IMR-90 (cell line): ENCODE results near the gene WARS2. TPM values are rescaled to one million over a fixed set of nuclear protein-coding genes. Genes with fewer than 3 reads are reported as not detected.

Experiments used
- ATAC-seq: fragments of 200-7000 bp; cut with Tn5 transposase; 2 replicates; pipeline ENCODE4 v1.9.1; 2020; ENCODE audit warnings: low read depth, mild to moderate bottlenecking, moderate library complexity
- BruUV-seq: library from RNA; stranded (reverse); fragments of 400-500 nt; replicated peaks from 2 replicates; lab custom pipeline; 2021; lab: Mats Ljungman, UMichigan
- CTCF ChIA-PET: fragments of 300-600 bp; formaldehyde crosslinking; extraction: SDS; loops from one replicate; lab custom pipeline; 2021; ENCODE audit warnings: antibody characterized with exemption; lab: Yijun Ruan, JAX
- POLR2A ChIA-PET: fragments of 300-600 bp; sonication (Branson Sonifier 250); formaldehyde crosslinking; loops from one replicate; lab custom pipeline; 2022; ENCODE audit warnings: antibody characterized with exemption; ENCODE audit not compliant: unreplicated experiment; lab: Charles Lee
- DNase-seq: peaks from one replicate; pipeline ENCODE4 v3.0.0; 2013
- H2AFZ ChIP-seq: replicated peaks from 2 replicates; pipeline ENCODE3; 2013; ENCODE audit warnings: low read length, mild to moderate bottlenecking; ENCODE audit not compliant: poor library complexity
- H2AK5ac ChIP-seq: 2 replicates; pipeline ENCODE4 v1.6.1; 2013; ENCODE audit warnings: low read depth, low read length, inconsistent platforms
- H2AK9ac ChIP-seq: replicated peaks from 2 replicates; pipeline ENCODE3; 2013; ENCODE audit warnings: mild to moderate bottlenecking, low read depth, low read length, moderate library complexity; ENCODE audit not compliant: poor library complexity
- H2BK120ac ChIP-seq: 2 replicates; pipeline ENCODE4 v1.6.1; 2013; ENCODE audit warnings: low read depth, low read length, inconsistent platforms
- H2BK15ac ChIP-seq: 3 replicates; pipeline ENCODE4 v1.6.1; 2013; ENCODE audit warnings: low read depth, low read length, inconsistent platforms
- H2BK20ac ChIP-seq: 2 replicates; pipeline ENCODE4 v1.6.1; 2013; ENCODE audit warnings: low read depth, mild to moderate bottlenecking, inconsistent platforms, low read length, moderate library complexity
- H2BK5ac ChIP-seq: 2 replicates; pipeline ENCODE4 v1.6.1; 2013; ENCODE audit warnings: mild to moderate bottlenecking, low read depth, low read length, inconsistent platforms; ENCODE audit not compliant: poor library complexity, severe bottlenecking
- H3K14ac ChIP-seq: replicated peaks from 2 replicates; pipeline ENCODE4 v1.6.1; 2013; ENCODE audit warnings: low read depth, low read length, inconsistent platforms
- H3K18ac ChIP-seq: 2 replicates; pipeline ENCODE4 v1.6.1; 2013; ENCODE audit warnings: low read depth, low read length, control low read depth
- H3K23ac ChIP-seq: 2 replicates; pipeline ENCODE4 v1.6.1; 2013; ENCODE audit warnings: low read depth, low read length, inconsistent platforms
- H3K27ac ChIP-seq: 2 replicates; pipeline ENCODE4 v1.5.1; 2013; ENCODE audit warnings: mild to moderate bottlenecking, control low read depth, low read length; ENCODE audit not compliant: insufficient read depth
- H3K27me3 ChIP-seq: 2 replicates; pipeline ENCODE4 v1.6.1; 2013; ENCODE audit warnings: low read length; ENCODE audit not compliant: control insufficient read depth, insufficient read depth
- H3K36me3 ChIP-seq: 2 replicates; pipeline ENCODE4 v1.6.1; 2013; ENCODE audit warnings: low read length, mixed read lengths; ENCODE audit not compliant: control insufficient read depth, insufficient read depth
- H3K4ac ChIP-seq: 2 replicates; pipeline ENCODE4 v1.6.1; 2013; ENCODE audit warnings: low read depth, low read length, inconsistent platforms
- H3K4me1 ChIP-seq: 2 replicates; pipeline ENCODE4 v1.6.1; 2013; ENCODE audit warnings: low read length, mixed read lengths; ENCODE audit not compliant: control insufficient read depth, insufficient read depth
- H3K4me2 ChIP-seq: 2 replicates; pipeline ENCODE4 v1.6.1; 2013; ENCODE audit warnings: low read depth, mild to moderate bottlenecking, control low read depth, low read length, moderate library complexity
- H3K4me3 ChIP-seq: 2 replicates; pipeline ENCODE4 v1.5.1; 2013; ENCODE audit warnings: low read depth, mild to moderate bottlenecking, control low read depth, low read length, moderate library complexity; ENCODE audit not compliant: insufficient read depth
- H3K56ac ChIP-seq: 2 replicates; pipeline ENCODE4 v1.6.1; 2013; ENCODE audit warnings: low read length, inconsistent platforms; ENCODE audit not compliant: insufficient read depth; ENCODE audit errors: extremely low read depth
- H3K79me1 ChIP-seq, 2 experiments: 2 replicates each; pipeline ENCODE4 v1.6.1; 2013; ENCODE audit warnings: low read length in 2 of 2, inconsistent platforms in 1 of 2, low read depth in 1 of 2
- H3K9ac ChIP-seq: 2 replicates; pipeline ENCODE4 v1.6.1; 2013; ENCODE audit warnings: low read depth, low read length, control low read depth
- H3K9me1 ChIP-seq: 2 replicates; pipeline ENCODE4 v1.6.1; 2013; ENCODE audit warnings: low read length, inconsistent platforms; ENCODE audit not compliant: insufficient read depth
- H3K9me3 ChIP-seq: 2 replicates; pipeline ENCODE4 v1.6.1; 2013; ENCODE audit warnings: low read length; ENCODE audit not compliant: control insufficient read depth, insufficient read depth
- H4K20me1 ChIP-seq: 2 replicates; pipeline ENCODE4 v1.6.1; 2013; ENCODE audit warnings: low read length, inconsistent platforms; ENCODE audit not compliant: insufficient read depth
- H4K5ac ChIP-seq: 2 replicates; pipeline ENCODE4 v1.6.1; 2013; ENCODE audit warnings: mild to moderate bottlenecking, low read depth, low read length, control low read depth
- H4K8ac ChIP-seq, 2 experiments: 2 replicates each; pipeline ENCODE4 v1.6.1; 2013; ENCODE audit warnings: low read depth in 2 of 2, low read length in 2 of 2, control low read depth in 1 of 2, inconsistent platforms in 1 of 2
- H4K91ac ChIP-seq: 2 replicates; pipeline ENCODE4 v1.6.1; 2013; ENCODE audit warnings: low read depth, low read length, inconsistent platforms; ENCODE audit not compliant: insufficient read depth
- CHD1 ChIP-seq: IDR thresholded peaks from 2 replicates; pipeline ENCODE4 v1.6.1; 2012; ENCODE audit warnings: low read depth, low read length, improper control_type of control experiment
- CTCF ChIP-seq: conservative IDR thresholded peaks from 2 replicates; pipeline ENCODE4 v1.5.1; 2012; ENCODE audit warnings: mild to moderate bottlenecking, low read depth, low read length, improper control_type of control experiment
- ELK1 ChIP-seq: fragments of 150-350 bp; IDR thresholded peaks from 2 replicates; pipeline ENCODE4 v1.6.1; 2016; ENCODE audit warnings: low read depth, mild to moderate bottlenecking, low read length, moderate library complexity, borderline replicate concordance
- FOS ChIP-seq: fragments of 150-350 bp; IDR thresholded peaks from 2 replicates; pipeline ENCODE4 v1.6.1; 2016; ENCODE audit warnings: low read depth, low read length
- MXI1 ChIP-seq: IDR thresholded peaks from 2 replicates; pipeline ENCODE4 v1.6.1; 2012; ENCODE audit warnings: low read depth, mild to moderate bottlenecking, low read length, moderate library complexity, borderline replicate concordance
- NFE2L2 ChIP-seq: fragments of 150-350 bp; IDR thresholded peaks from 2 replicates; pipeline ENCODE4 v1.6.1; 2016; ENCODE audit warnings: low read depth, mild to moderate bottlenecking, low read length
- POLR2A ChIP-seq: IDR thresholded peaks from 2 replicates; pipeline ENCODE4 v1.6.1; 2012; ENCODE audit warnings: mild to moderate bottlenecking, low read depth, low read length
- RAD21 ChIP-seq: IDR thresholded peaks from 2 replicates; pipeline ENCODE4 v1.6.1; 2012; ENCODE audit warnings: low read length, improper control_type of control experiment
- RFX5 ChIP-seq: IDR thresholded peaks from 2 replicates; pipeline ENCODE4 v1.8.0; 2012; ENCODE audit warnings: low read depth, mild to moderate bottlenecking, low read length, moderate library complexity
- SMC3 ChIP-seq: fragments of 150-350 bp; IDR thresholded peaks from 2 replicates; pipeline ENCODE4 v1.6.1; 2016; ENCODE audit warnings: low read depth, mild to moderate bottlenecking, antibody characterized with exemption, low read length, moderate library complexity
- USF2 ChIP-seq: fragments of 150-350 bp; IDR thresholded peaks from 2 replicates; pipeline ENCODE4 v1.6.1; 2017; ENCODE audit warnings: mild to moderate bottlenecking, antibody characterized with exemption, low read length, low read depth
- WGBS, 2 experiments: methylation state at CpG; one replicate each; pipeline versions ENCODE4 v1.1.5 to v1.1.7; 2013; ENCODE audit warnings: missing lambda C conversion rate in 2 of 2; ENCODE audit not compliant: insufficient read length in 1 of 2; ENCODE audit errors: extremely low coverage in 2 of 2; 5-methylcytosine and 5-hydroxymethylcytosine counted together
- dilution Hi-C: fragments of 300-500 bp; cut with HindIII; formaldehyde crosslinking; loops from one replicate; pipeline ENCODE4 v1.14.3; 2018; ENCODE audit warnings: low sequenced_read_pairs; ENCODE audit not compliant: unreplicated experiment
- in situ Hi-C: fragments of 300-500 bp; cut with MboI; formaldehyde crosslinking; loops from 3 replicates; pipeline ENCODE4 v1.14.3; 2019; ENCODE audit warnings: low sequenced_read_pairs, inconsistent platforms, mixed read lengths
- intact Hi-C: fragments of 100-400 bp; cut with micrococcal nuclease; formaldehyde crosslinking; loops from 2 replicates; pipeline ENCODE4 v1.10.0; 2022
- polyA plus RNA-seq, 3 experiments: library from polyadenylated mRNA; depleted of rRNA; stranded (reverse); fragments of >200 nt; gene quantifications; 2 replicates each; pipeline ENCODE4 v1.2.3, GENCODE V29; 2012; ENCODE audit warnings: low replicate concordance in 1 of 3
- total RNA-seq: library from RNA; depleted of rRNA; stranded (reverse); fragments of >200 nt; gene quantifications from 2 replicates; pipeline ENCODE4 v1.2.3, GENCODE V29; 2012

WARS2 gene
- total and polyA plus RNA-seq, 2 of the 4 experiments (the other 2 are of a cell fraction): 5.7 to 20.3 TPM

GRCh38 chr1:119112791-119113190 lies 27.7 kb downstream of the WARS2 start:
- ChIA-PET CTCF (no interaction called here), POLR2A (no interaction called here)
- Histone ChIP-seq H3K4me2 (no peak overlapping the region), H2AK9ac (no peak overlapping the region), H3K18ac (no peak overlapping the region), H2AFZ (no peak overlapping the region), H3K14ac (no peak overlapping the region), H3K4me1 (peaks cover 2% of the 10 kb centered on the region; the same call in 1 of the 2 replicates), H3K79me1 (peaks cover 0 to 4% of the 10 kb centered on the region in 2 experiments; a peak in 1 of 4 replicates), H2BK120ac (no peak overlapping the region), H4K5ac (no peak overlapping the region), H3K9me1 (no peaks in the 10 kb centered on the region), H4K20me1 (no peaks in the 10 kb centered on the region), H2BK20ac (no peak overlapping the region), H3K27ac (no peak overlapping the region), H3K9ac (no peak overlapping the region), H3K4ac (no peak overlapping the region), H2BK15ac (no peak overlapping the region), H3K56ac (no peak overlapping the region), H2BK5ac (no peak overlapping the region), H3K36me3 (no peaks in the 10 kb centered on the region), H4K91ac (no peak overlapping the region), H3K9me3 (no peaks in the 10 kb centered on the region), H2AK5ac (no peak overlapping the region), H3K27me3 (no peaks in the 10 kb centered on the region), H3K4me3 (no peak overlapping the region), H3K23ac (no peak overlapping the region), H4K8ac (no peak overlapping the region)
- no peak for ATAC-seq
- in situ Hi-C loops: no loop called here
- intact Hi-C loops: no loop called here
- WGBS, 2 experiments: 80% methylated on average over 1 of the region's 1 CpG; no CpG with 5 or more reads in 1 of the 2 experiments
- peak; percentile 24 for DNase-seq
- dilution Hi-C loops: no loop called here
- TF ChIP-seq SMC3 (no peak), RAD21 (no peak), NFE2L2 (no peak), RFX5 (no peak), POLR2A (no peak), USF2 (no peak), ELK1 (no peak), MXI1 (no peak), CHD1 (no peak), FOS (no peak), CTCF (no peak)
- no TSS peak for BruUV-seq
